CD4-positive, alpha-beta T cell treated with Interleukin-15 for 1 hour (primary cell): ENCODE measurements around the gene LAMC2.

Source experiments
- DNase-seq: peaks from one replicate; pipeline ENCODE4 v3.0.0-alpha.2; 2020

The LAMC2 gene

GRCh38 chr1:183175631-183176030, 10.4 kb upstream of the LAMC2 start:
- DNase-seq, result no peak

DNA sequence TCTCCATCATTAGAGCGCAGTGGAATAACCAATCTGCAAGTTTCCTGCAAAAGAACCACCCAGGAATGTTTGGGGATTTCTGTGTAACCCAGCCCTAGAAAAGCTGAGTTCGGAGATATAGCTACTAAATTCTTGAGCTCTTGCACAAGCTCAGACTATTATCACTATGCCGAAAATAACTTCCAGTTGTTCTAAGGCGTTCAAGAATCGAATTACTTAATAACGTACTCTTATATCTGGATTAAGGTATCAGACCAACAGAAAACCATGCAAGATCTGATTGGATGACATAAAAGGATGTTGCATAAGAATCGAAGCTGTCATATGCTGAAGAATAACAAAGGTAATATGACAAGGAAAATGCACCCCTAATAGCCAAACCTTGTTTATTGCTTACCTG, 7.5 kb upstream of the LAMC2 start:
- DNase-seq, result no peak

DNA sequence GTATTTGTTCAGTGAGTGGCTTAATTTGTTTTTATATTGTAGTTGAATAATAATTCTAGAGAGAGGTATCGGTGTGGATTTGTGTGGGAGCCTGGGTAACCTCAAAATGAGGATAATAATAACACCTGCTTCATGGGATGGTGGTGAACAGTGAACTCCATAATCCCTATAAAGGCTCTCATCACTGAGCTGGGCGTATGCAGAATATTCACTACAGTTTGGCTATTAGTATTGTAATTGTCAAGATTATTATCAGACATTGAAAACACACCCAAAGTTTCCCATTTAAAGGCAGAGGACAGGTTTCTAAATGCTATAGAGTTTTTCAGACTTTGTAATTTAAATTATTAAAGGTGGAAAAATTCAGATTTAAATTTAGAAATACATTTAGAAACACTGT, 7.0 kb upstream of the LAMC2 start:
- no peak for DNase-seq

GRCh38 chr1:183180218-183180617, 5.8 kb upstream of the LAMC2 start:
- no peak for DNase-seq

- no peak for DNase-seq
These were observed 5.4 kb upstream of the LAMC2 start for GRCh38 chr1:183180634-183181056.

GRCh38 chr1:183186841-183187240, 777 bp downstream of the LAMC2 start:
- no peak for DNase-seq

GRCh38 chr1:183188240-183188639, 2.2 kb downstream of the LAMC2 start:
- DNase-seq, result no peak

DNA sequence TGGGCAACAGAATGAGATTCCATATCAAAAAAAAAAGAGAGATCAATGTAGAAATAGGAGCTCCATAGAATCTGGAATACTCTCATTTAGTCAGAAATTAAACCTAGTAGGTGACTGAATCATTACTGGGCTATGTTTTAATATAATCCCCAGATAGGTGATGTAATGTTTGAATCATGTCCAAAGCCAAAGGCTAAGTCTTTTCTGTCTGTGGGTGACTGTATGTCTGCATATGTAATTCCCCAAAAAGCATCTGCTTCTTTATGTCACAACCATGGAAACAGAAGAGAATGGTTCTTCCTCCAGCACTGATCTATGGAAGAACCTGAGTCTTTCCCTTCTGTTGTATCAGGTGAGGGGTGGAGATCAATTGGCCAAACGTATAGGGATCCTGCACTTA, 5.8 kb downstream of the LAMC2 start:
- no peak for DNase-seq

DNA sequence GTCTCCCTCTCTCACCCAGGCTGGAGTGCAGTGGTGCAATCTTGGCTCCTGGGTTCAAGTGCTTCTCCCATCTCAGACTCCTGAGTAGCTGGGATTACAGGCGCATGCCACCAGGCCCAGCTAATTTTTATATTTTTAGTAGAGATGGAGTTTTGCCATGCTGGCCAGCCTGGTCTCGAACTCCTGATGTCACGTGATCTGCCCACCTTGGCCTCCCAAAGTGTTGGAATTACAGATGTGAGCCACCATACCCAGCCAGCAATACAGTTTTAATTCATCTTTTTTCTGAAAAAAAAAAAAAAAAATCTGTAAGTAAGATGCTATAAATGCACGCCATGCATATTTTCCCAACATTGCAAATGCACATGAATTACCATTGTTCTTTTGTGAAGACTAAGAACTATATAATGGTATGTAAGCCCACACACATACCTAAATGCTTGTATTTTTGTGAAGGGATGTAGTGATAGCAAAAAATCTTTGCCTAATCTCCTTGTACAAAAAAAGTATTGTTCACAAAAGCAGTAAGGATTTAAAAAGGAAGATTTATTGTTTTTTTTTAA, 8.0 kb downstream of the LAMC2 start:
- no peak for DNase-seq

GRCh38 chr1:183194527-183195141, 8.6 kb downstream of the LAMC2 start:
- no peak for DNase-seq

GRCh38 chr1:183195142-183195574, 9.1 kb downstream of the LAMC2 start:
- DNase-seq, result no peak

- DNase-seq, result no peak
These were observed 11.7 kb downstream of the LAMC2 start for GRCh38 chr1:183197762-183198161.

DNA sequence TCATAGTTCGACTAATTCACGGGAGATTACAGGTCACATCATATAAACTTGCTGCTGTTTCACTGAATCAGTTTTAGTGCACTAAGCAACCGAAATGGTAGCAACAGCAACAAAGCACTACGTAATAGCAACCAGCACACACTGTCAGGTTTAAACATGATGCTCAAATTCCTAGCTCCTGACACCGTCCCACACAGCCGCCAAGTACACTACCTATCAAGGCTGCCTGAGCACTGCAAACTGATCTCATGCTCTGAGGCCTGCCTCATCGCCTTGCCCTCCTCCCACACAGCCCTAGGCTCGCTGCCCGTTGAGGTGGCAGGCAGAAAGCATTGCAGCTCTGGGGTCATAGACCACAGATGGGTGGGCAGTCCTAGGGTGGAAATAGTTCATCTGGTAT, 12.4 kb downstream of the LAMC2 start:
- no peak for DNase-seq

DNA sequence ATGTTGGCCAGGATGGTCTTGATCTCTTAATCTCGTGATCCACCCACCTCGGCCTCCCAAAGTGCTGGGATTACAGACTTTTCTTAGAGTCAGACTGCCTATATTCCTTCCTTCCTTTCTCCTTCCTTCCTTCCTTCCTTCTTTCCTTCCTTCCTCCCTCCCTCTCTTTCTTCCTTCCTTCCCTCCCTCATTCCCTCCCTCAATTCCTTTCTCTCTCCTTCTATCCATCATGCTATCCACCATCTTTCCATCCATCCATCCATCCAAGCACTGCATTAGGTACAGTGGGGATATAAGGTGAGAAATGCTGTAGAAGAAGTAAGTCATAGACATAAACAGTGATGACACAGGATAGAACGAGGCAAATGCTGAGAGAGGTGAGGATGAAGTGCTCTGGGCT, 13.2 kb downstream of the LAMC2 start:
- no peak for DNase-seq

GRCh38 chr1:183200451-183200850, 14.4 kb downstream of the LAMC2 start:
- no peak for DNase-seq

GRCh38 chr1:183203094-183203493, 17.0 kb downstream of the LAMC2 start:
- DNase-seq, result no peak

DNA sequence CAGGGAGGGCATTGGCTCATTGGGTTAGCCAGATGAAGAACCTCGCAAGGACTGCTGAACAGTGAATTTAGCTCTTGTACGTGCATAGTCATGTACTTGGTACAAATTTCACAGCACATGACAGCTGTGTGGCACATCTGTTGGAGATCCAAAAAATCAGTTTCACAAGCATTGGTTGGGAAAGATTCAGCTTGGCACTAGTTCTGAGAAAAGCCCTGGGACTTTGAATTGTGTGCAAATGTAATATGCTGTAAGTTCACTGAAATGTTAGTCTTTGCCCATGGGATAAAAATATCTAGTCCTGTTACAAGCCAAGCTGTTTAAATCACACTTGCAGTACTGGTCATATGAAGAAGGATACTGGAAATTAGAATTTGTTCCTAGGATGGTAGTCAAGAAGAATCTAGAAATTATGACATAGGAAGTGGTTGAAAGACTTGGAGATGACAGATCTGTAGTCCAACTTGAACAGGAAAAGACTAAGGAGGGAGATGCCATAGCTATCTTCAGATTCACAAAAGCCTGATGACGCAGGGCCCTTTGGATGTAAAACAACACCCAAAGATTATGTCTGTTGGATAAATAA, 19.2 kb downstream of the LAMC2 start:
- no peak for DNase-seq

- DNase-seq, result no peak
These were observed 20.6 kb downstream of the LAMC2 start for GRCh38 chr1:183206538-183207122.

- no peak for DNase-seq
These were observed 23.6 kb downstream of the LAMC2 start for GRCh38 chr1:183209533-183210158.

DNA sequence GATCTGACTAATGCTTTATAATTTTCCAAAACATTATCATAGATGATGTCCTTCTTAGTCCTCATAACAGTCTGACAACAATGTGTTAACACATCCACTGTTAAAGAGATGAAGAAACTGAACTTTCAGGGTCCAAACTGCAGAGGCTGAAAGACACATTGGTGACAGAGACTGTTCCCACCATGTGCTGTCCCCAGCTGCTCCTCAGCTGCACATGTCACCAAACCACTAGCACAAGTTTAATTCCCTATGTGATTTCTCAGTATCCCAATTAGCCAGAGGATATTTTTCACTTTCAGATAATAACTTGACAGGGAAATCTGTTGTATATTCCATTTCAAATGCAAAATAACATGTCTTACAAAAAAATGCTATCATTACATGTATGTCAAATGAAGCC, 24.6 kb downstream of the LAMC2 start:
- no peak for DNase-seq

GRCh38 chr1:183212870-183213269, 26.8 kb downstream of the LAMC2 start:
- DNase-seq, result no peak

DNA sequence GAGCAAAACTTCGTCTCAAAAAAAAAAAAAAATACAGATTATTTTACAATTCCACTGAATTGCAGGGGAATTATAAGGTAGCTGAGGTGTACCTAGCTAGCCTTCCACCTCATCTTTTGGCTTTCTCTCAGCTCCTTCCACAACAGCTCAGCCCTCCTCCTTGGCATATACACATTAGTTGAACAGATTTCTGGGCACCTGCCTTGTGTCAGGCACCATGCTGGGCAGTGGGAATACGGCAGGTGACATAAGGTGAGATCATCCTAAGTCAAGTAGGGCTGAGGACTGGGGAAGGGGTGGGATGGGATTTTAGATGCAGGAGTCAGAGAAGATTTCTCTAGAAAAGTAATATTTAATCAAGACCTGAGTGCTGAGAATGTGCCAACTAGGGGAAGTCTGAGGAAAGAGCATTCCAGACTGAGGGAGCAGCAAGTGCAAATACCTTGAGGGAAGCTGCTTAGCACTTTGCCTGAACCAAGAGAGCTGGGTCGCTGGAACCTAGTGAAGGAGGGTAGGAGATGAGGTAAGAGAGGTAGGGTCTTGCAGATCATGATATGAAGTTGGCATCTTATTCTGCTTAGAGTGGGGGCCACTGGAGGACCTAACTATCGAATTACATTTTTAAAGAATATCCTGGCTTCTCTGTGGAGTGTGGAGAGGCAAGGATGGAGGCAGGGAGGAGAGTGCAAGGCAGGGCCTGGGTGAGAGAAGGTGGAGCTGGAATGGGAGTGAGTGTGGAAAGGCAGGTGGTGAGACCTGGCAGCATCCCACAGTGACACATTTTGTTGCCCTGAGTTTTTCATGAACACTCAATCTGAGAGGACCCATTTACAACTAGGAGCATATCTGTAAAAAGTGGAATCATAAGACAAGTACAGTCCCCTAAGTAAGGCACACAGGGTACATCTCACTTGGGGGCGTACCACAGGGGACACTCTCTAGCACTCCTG, 28.2 kb downstream of the LAMC2 start:
- no peak for DNase-seq
